H9 (cell line): ENCODE data around the gene CACNA1I. TPM values are rescaled to one million over a fixed set of nuclear protein-coding genes. Genes with fewer than 3 reads are reported as not detected.

Experiments used
- DNase-seq: peaks from one replicate; pipeline ENCODE4 v3.0.0-alpha.2; 2017
- H2AFZ ChIP-seq: one replicate; pipeline ENCODE4 v1.6.1; 2013; ENCODE audit warnings: mild to moderate bottlenecking, low read length, control low read depth, moderate library complexity
- H2AK5ac ChIP-seq: 2 replicates; pipeline ENCODE4 v1.6.1; 2013; ENCODE audit warnings: low read length, control low read depth, mixed read lengths; ENCODE audit not compliant: insufficient read length
- H2BK120ac ChIP-seq: one replicate; pipeline ENCODE4 v1.6.1; 2013; ENCODE audit warnings: low read depth, mild to moderate bottlenecking, low read length, control low read depth, inconsistent platforms; ENCODE audit not compliant: poor library complexity, severe bottlenecking
- H2BK12ac ChIP-seq: 2 replicates; pipeline ENCODE4 v1.6.1; 2013; ENCODE audit warnings: low read length, control low read depth, mixed read lengths, low read depth; ENCODE audit not compliant: insufficient read length
- H2BK15ac ChIP-seq: 2 replicates; pipeline ENCODE4 v1.6.1; 2013; ENCODE audit warnings: low read depth, low read length, control low read depth
- H2BK20ac ChIP-seq: one replicate; pipeline ENCODE4 v1.6.1; 2013; ENCODE audit warnings: low read depth, mild to moderate bottlenecking, low read length, control low read depth, inconsistent platforms; ENCODE audit not compliant: poor library complexity, severe bottlenecking
- H2BK5ac ChIP-seq: 2 replicates; pipeline ENCODE4 v1.6.1; 2013; ENCODE audit warnings: low read length, control low read depth, mixed read lengths; ENCODE audit not compliant: insufficient read length
- H3K14ac ChIP-seq: 2 replicates; pipeline ENCODE4 v1.6.1; 2013; ENCODE audit warnings: low read length, control low read depth; ENCODE audit not compliant: insufficient read depth
- H3K18ac ChIP-seq: 2 replicates; pipeline ENCODE4 v1.6.1; 2013; ENCODE audit warnings: low read depth, mild to moderate bottlenecking, mixed read lengths, low read length, control low read depth; ENCODE audit not compliant: insufficient read length
- H3K23ac ChIP-seq: 2 replicates; pipeline ENCODE4 v1.6.1; 2013; ENCODE audit warnings: low read length, control low read depth, mixed read lengths, low read depth; ENCODE audit not compliant: insufficient read length
- H3K23me2 ChIP-seq: 2 replicates; pipeline ENCODE4 v1.6.1; 2013; ENCODE audit warnings: low read depth, mild to moderate bottlenecking, mixed read lengths, low read length, control low read depth; ENCODE audit not compliant: insufficient read length, poor library complexity, severe bottlenecking
- H3K27ac ChIP-seq: 2 replicates; pipeline ENCODE4 v1.5.1; 2013; ENCODE audit warnings: low read length, control low read depth, mixed read lengths, low read depth; ENCODE audit not compliant: insufficient read length
- H3K27me3 ChIP-seq: 2 replicates; pipeline ENCODE4 v1.6.1; 2013; ENCODE audit warnings: low read length, control low read depth, inconsistent platforms; ENCODE audit not compliant: insufficient read depth
- H3K4ac ChIP-seq: 2 replicates; pipeline ENCODE4 v1.6.1; 2013; ENCODE audit warnings: low read depth, mild to moderate bottlenecking, control low read depth, inconsistent platforms, low read length, moderate library complexity
- H3K4me1 ChIP-seq: 2 replicates; pipeline ENCODE4 v1.6.1; 2013; ENCODE audit warnings: low read length, control low read depth, inconsistent platforms; ENCODE audit not compliant: insufficient read depth
- H3K4me2 ChIP-seq: 2 replicates; pipeline ENCODE4 v1.6.1; 2013; ENCODE audit warnings: low read length, control low read depth, mixed read lengths; ENCODE audit not compliant: insufficient read length, insufficient read depth
- H3K56ac ChIP-seq: 2 replicates; pipeline ENCODE4 v1.6.1; 2013; ENCODE audit warnings: low read depth, mild to moderate bottlenecking, mixed read lengths, low read length, control low read depth; ENCODE audit not compliant: insufficient read length
- H3K79me1 ChIP-seq: 2 replicates; pipeline ENCODE4 v1.6.1; 2013; ENCODE audit warnings: low read depth, mild to moderate bottlenecking, moderate library complexity, low read length, control low read depth, inconsistent platforms; ENCODE audit not compliant: insufficient read depth, poor library complexity, severe bottlenecking
- H3K79me2 ChIP-seq: 2 replicates; pipeline ENCODE4 v1.6.1; 2013; ENCODE audit warnings: low read length, control low read depth, inconsistent platforms; ENCODE audit not compliant: insufficient read depth
- H3K9ac ChIP-seq: 2 replicates; pipeline ENCODE4 v1.6.1; 2013; ENCODE audit warnings: low read length, control low read depth, mixed read lengths; ENCODE audit not compliant: insufficient read length; ENCODE audit errors: extremely low read depth
- H3K9me3 ChIP-seq: one replicate; pipeline ENCODE4 v1.6.1; 2013; ENCODE audit warnings: low read depth, low read length, inconsistent platforms; ENCODE audit not compliant: control insufficient read depth
- H3T11ph ChIP-seq: one replicate; pipeline ENCODE4 v1.6.1; 2013; ENCODE audit warnings: mild to moderate bottlenecking, low read length, control low read depth, inconsistent platforms
- H4K20me1 ChIP-seq: one replicate; pipeline ENCODE4 v1.6.1; 2013; ENCODE audit not compliant: control insufficient read depth, insufficient read length, insufficient read depth
- H4K5ac ChIP-seq: 2 replicates; pipeline ENCODE4 v1.6.1; 2013; ENCODE audit warnings: low read depth, mild to moderate bottlenecking, mixed read lengths, low read length, control low read depth; ENCODE audit not compliant: insufficient read length
- H4K8ac ChIP-seq: replicated peaks from 2 replicates; pipeline ENCODE4 v1.6.1; 2013; ENCODE audit warnings: low read length, control low read depth, mixed read lengths, low read depth; ENCODE audit not compliant: insufficient read length
- H4K91ac ChIP-seq: 2 replicates; pipeline ENCODE4 v1.6.1; 2013; ENCODE audit warnings: low read depth, mild to moderate bottlenecking, moderate library complexity, mixed read lengths, low read length, control low read depth; ENCODE audit not compliant: insufficient read length
- H3K27ac Mint-ChIP-seq, 3 experiments: 2 replicates in 2 of 3; 3 replicates in 1 of 3; pipeline ENCODE4 v1.8.0; 2020 to 2021; ENCODE audit warnings: mixed read lengths in 3 of 3, mild to moderate bottlenecking in 1 of 3, moderate library complexity in 1 of 3
- H3K27me3 Mint-ChIP-seq: 2 replicates; pipeline ENCODE4 v1.8.0; 2021; ENCODE audit warnings: low read depth, mild to moderate bottlenecking, moderate library complexity, mixed read lengths
- H3K36me3 Mint-ChIP-seq, 3 experiments: 2 replicates in 2 of 3; 3 replicates in 1 of 3; pipeline ENCODE4 v1.8.0; 2020 to 2021; ENCODE audit warnings: low read depth in 3 of 3, mixed read lengths in 3 of 3; ENCODE audit not compliant: insufficient read depth in 1 of 3
- H3K4me1 Mint-ChIP-seq, 2 experiments: 2 replicates each; pipeline ENCODE4 v1.8.0; 2020; ENCODE audit warnings: mixed read lengths in 2 of 2
- H3K4me3 Mint-ChIP-seq, 2 experiments: 2 replicates in 1 of 2; 3 replicates in 1 of 2; pipeline ENCODE4 v1.8.0; 2020 to 2021; ENCODE audit warnings: mild to moderate bottlenecking in 2 of 2, mixed read lengths in 2 of 2, moderate library complexity in 1 of 2
- H3K9me3 Mint-ChIP-seq, 2 experiments: 2 replicates in 1 of 2; 3 replicates in 1 of 2; pipeline ENCODE4 v1.8.0; 2020; ENCODE audit warnings: mild to moderate bottlenecking in 2 of 2, mixed read lengths in 2 of 2, moderate library complexity in 1 of 2
- WGBS: extraction: QIAGEN DNeasy Blood & Tissue Kit; methylation state at CpG from one replicate; pipeline ENCODE4 v1.1.7; 2013; ENCODE audit warnings: missing lambda C conversion rate, low lambda C conversion rate, mixed read lengths; ENCODE audit not compliant: insufficient read length; ENCODE audit errors: extremely low coverage; 5-methylcytosine and 5-hydroxymethylcytosine counted together
- total RNA-seq: library from RNA; stranded (reverse); gene quantifications from 2 replicates; pipeline ENCODE4 v1.2.1, GENCODE V29; 2021
- TF ChIP-seq, protein P1 (sequence below): fragments of 200-600 bp; sonication (generic); conservative IDR thresholded peaks from 3 replicates; pipeline ENCODE4 v1.8.0; 2021; ENCODE audit warnings: antibody characterized with exemption, mild to moderate bottlenecking

Gene CACNA1I
- total RNA-seq, 1 experiment from 2014 or later, result 0.50 TPM

- Histone ChIP-seq H2AFZ (no peak overlapping the region), H3K27me3 (no peaks in the 10 kb centered on the region), H3K27ac (no peak overlapping the region), H3K9ac (no peak overlapping the region), H3K79me2 (peaks cover 2% of the 10 kb centered on the region; the same call in 1 of the 2 replicates), H2BK5ac (no peak overlapping the region), H2AK5ac (no peak overlapping the region), H3K4me2 (peak overlapping the region; percentile 2), H2BK12ac (no peak overlapping the region), H4K5ac (no peak overlapping the region), H3K79me1 (no peaks in the 10 kb centered on the region), H3K18ac (no peak overlapping the region), H3T11ph (no peak overlapping the region), H2BK15ac (no peak overlapping the region), H4K8ac (no peak overlapping the region), H3K23ac (no peak overlapping the region), H2BK120ac (no peak overlapping the region), H3K9me3 (no peaks in the 10 kb centered on the region), H4K20me1 (no peaks in the 10 kb centered on the region), H2BK20ac (no peak overlapping the region), H3K14ac (0 out of 2 replicates have a peak overlapping the region, but pooled peaks have one; percentile 5), H4K91ac (no peak overlapping the region), H3K23me2 (peaks cover 6% of the 10 kb centered on the region), H3K4ac (no peak overlapping the region), H3K56ac (no peak overlapping the region), H3K4me1 (peaks cover 3% of the 10 kb centered on the region; the same call in 1 of the 2 replicates)
- Mint-ChIP-seq H3K27ac (no peak overlapping the region), H3K9me3 (no peaks in the 10 kb centered on the region; a peak in 1 of 5 replicates), H3K36me3 (peaks cover 5 to 21% (median 18%) of the 10 kb centered on the region in 3 experiments), H3K27me3 (no peaks in the 10 kb centered on the region; the same call in none of the 2 replicates), H3K4me3 (peak overlapping the region; percentile 21 to 61; a peak in 4 of 5 replicates), H3K4me1 (peaks cover 46 to 54% of the 10 kb centered on the region in 2 experiments)
- no CpG with 5 or more reads among the region's 41 CpGs for WGBS
- peak; percentile 90 for DNase-seq
- TF ChIP-seq, protein P1, sequence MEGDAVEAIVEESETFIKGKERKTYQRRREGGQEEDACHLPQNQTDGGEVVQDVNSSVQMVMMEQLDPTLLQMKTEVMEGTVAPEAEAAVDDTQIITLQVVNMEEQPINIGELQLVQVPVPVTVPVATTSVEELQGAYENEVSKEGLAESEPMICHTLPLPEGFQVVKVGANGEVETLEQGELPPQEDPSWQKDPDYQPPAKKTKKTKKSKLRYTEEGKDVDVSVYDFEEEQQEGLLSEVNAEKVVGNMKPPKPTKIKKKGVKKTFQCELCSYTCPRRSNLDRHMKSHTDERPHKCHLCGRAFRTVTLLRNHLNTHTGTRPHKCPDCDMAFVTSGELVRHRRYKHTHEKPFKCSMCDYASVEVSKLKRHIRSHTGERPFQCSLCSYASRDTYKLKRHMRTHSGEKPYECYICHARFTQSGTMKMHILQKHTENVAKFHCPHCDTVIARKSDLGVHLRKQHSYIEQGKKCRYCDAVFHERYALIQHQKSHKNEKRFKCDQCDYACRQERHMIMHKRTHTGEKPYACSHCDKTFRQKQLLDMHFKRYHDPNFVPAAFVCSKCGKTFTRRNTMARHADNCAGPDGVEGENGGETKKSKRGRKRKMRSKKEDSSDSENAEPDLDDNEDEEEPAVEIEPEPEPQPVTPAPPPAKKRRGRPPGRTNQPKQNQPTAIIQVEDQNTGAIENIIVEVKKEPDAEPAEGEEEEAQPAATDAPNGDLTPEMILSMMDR, result peak; percentile 98
Measured at GRCh38 chr22:39534591-39535356, 35.8 kb upstream of the CACNA1I start.
